Fibroblast of pulmonary artery (primary cell): Measurements from ENCODE around the gene CTNNA2.

Experiments used
- DNase-seq: peaks from one replicate; pipeline ENCODE4 v3.0.0-alpha.2; 2010; ENCODE audit warnings: low read depth
- H3K4me3 ChIP-seq: replicated peaks from 2 replicates; pipeline ENCODE4 v1.5.1; 2011; ENCODE audit warnings: low read depth, mild to moderate bottlenecking, control low read depth, low read length, moderate library complexity
- CTCF ChIP-seq: IDR thresholded peaks from 2 replicates; pipeline ENCODE4 v1.5.1; 2011; ENCODE audit warnings: mild to moderate bottlenecking, control low read depth, low read length, inconsistent platforms; ENCODE audit errors: missing control alignments

CTNNA2 gene

GRCh38 chr2:79862756-79863155, 349.9 kb downstream of the CTNNA2 start:
- no peak for DNase-seq
- TF ChIP-seq CTCF, result no peak
- no peak overlapping the region for H3K4me3 ChIP-seq

DNA sequence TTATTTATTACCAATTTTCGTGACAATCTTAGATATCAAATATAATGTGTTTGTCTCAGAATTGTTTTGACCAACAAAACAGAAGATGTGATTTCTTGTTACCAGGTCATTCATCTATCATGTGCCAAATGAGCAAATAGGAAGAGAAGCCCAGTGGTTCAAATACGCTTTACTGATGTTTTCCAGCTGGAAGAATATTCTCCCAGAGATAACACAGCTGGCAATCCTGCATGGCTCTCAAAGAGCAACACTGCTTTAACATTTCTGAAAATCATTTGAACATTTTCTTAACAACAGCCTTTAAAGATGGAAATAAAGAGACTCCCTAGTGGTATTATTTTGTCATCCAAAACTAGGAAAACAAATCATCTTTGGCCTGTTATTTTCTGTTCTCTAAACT, 359.8 kb downstream of the CTNNA2 start:
- H3K4me3 ChIP-seq, result no peak overlapping the region
- no peak for DNase-seq
- no peak for TF ChIP-seq CTCF

- no peak for TF ChIP-seq CTCF
- no peak overlapping the region for H3K4me3 ChIP-seq
- DNase-seq, result no peak
These were observed 361.2 kb downstream of the CTNNA2 start for GRCh38 chr2:79874015-79874414.

- TF ChIP-seq CTCF, result no peak
- DNase-seq, result no peak
- H3K4me3 ChIP-seq, result no peak overlapping the region
These were observed 363.6 kb downstream of the CTNNA2 start for GRCh38 chr2:79876430-79876829.

GRCh38 chr2:79882548-79882947, 369.7 kb downstream of the CTNNA2 start:
- no peak overlapping the region for H3K4me3 ChIP-seq
- TF ChIP-seq CTCF, result no peak

GRCh38 chr2:79887747-79888374, 375.0 kb downstream of the CTNNA2 start:
- peak; percentile 75 for DNase-seq
- H3K4me3 ChIP-seq, result no peak overlapping the region
- peak; percentile 63 for TF ChIP-seq CTCF

More at GRCh38 chr2:79882548-79882947, 369.7 kb downstream of the CTNNA2 start:
- DNase-seq, result no peak

DNA sequence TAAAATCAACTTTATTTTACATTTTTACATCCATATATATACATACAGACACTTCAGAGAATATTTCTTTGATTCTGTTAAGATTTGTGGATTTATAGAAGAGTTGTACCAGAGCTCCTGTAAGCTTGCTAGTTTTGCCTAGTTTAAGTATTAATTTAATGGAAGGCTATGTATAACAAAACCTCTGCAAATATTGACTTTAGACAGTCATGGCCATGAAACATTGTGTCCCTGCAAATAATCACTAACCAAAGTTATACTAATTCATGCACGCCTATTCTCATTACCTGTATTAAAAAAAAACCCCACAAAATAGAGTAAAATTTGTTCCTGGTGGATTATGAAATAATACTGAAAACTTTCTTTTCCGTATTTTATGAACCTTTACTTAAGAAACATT, 379.3 kb downstream of the CTNNA2 start:
- H3K4me3 ChIP-seq, result no peak overlapping the region
- no peak for TF ChIP-seq CTCF
- DNase-seq, result no peak
